22Rv1 (cell line): Measurements from ENCODE around the gene SLC39A11.

Experiments
- H3K27ac ChIP-seq: fragments of 450-650 bp; 2 replicates; pipeline ENCODE4 v1.5.1; 2017
- ZFX ChIP-seq: fragments of 450-650 bp; IDR thresholded peaks from 2 replicates; pipeline ENCODE4 v1.6.1; 2017; ENCODE audit warnings: antibody characterized with exemption, borderline replicate concordance
- TF ChIP-seq, protein P1 (sequence below): fragments of 450-650 bp; IDR thresholded peaks from 2 replicates; pipeline ENCODE4 v1.5.1; 2017; ENCODE audit warnings: mild to moderate bottlenecking

The SLC39A11 gene

DNA sequence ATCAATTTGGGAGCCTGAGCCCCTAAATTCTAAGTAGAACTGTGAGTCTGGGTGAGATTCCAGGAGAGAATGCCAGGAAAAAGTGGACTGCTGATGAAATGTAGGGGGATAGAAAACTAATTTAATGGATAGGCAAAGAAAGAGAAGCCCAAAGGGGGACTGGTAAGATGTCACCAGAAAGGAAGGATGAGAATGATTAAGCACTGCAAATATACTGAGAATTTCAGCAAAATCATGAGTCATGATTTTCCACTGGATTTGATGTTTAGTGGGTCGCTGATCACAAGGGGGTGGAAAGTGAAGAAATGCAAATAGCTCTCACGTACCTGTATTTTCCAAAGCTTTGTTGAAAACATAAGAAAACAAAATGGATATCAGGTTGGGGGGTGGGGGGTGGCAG lies 201.8 kb downstream of the SLC39A11 start:
- no peak overlapping the region for H3K27ac ChIP-seq

DNA sequence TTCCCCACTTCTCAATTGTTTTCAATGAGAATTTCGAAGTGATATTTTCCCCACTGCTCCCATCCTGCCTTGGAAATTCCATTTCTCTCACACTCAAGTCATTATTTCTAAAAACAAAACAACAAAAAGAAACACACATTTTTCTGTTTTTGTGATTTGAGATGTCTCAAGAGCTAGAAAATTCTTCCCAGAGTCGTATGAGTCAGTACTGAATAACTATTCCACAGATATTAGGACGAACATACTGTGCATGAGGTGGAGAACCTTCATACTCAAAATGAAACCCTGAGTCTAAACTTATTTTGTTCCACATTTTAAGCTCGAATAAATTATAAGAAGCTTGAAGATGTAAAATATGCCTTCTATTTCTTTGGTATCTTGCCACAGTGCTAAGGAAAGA lies 204.6 kb downstream of the SLC39A11 start:
- TF ChIP-seq, protein P1, sequence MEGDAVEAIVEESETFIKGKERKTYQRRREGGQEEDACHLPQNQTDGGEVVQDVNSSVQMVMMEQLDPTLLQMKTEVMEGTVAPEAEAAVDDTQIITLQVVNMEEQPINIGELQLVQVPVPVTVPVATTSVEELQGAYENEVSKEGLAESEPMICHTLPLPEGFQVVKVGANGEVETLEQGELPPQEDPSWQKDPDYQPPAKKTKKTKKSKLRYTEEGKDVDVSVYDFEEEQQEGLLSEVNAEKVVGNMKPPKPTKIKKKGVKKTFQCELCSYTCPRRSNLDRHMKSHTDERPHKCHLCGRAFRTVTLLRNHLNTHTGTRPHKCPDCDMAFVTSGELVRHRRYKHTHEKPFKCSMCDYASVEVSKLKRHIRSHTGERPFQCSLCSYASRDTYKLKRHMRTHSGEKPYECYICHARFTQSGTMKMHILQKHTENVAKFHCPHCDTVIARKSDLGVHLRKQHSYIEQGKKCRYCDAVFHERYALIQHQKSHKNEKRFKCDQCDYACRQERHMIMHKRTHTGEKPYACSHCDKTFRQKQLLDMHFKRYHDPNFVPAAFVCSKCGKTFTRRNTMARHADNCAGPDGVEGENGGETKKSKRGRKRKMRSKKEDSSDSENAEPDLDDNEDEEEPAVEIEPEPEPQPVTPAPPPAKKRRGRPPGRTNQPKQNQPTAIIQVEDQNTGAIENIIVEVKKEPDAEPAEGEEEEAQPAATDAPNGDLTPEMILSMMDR = no peak
- TF ChIP-seq ZFX = no peak
- H3K27ac ChIP-seq = no peak overlapping the region

More for the DNA sequence above, 201.8 kb downstream of the SLC39A11 start:
- TF ChIP-seq ZFX = no peak
- TF ChIP-seq, protein P1 = no peak

DNA sequence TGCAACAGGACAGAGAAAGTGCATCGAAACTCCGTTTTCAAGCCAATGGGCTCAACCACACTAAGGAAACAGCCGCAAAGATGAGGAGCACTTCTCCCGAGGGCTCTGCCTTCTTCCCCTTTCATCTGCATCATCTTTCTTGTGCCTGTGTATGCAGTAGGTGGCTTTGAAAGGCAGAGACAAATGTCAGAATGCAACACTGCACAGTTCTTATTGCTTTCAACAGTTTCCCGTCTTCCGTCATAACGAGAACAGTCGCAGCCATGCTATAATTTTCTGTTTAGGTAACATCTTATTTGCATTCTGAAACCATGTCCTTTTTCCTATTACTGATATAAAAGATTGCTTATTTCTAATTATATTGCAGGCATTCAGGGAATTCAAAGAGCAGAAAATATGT lies 205.2 kb downstream of the SLC39A11 start:
- H3K27ac ChIP-seq = no peak overlapping the region

DNA sequence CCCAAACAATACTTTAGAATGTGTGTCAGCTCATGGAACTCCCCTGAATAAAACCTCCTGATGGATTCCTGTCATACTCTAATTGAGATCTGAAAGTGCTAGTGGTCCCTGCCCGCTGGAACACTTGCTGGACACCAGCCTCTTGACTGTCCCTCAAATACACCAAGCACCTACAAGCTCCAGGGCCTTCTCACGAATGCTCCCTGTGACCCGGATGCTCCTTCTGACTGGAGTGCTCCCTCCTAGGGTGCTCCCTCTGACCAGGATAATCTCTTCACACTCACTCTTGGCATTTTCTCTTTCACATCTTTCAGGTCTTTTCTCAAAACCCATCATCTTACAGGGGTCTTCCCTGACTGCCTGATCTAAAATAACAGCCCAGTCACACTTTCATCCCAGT lies 205.9 kb downstream of the SLC39A11 start:
- no peak overlapping the region for H3K27ac ChIP-seq
- TF ChIP-seq, protein P1 = no peak
- TF ChIP-seq ZFX = no peak

More for the DNA sequence above, 205.2 kb downstream of the SLC39A11 start:
- TF ChIP-seq ZFX = no peak
- TF ChIP-seq, protein P1 = no peak

DNA sequence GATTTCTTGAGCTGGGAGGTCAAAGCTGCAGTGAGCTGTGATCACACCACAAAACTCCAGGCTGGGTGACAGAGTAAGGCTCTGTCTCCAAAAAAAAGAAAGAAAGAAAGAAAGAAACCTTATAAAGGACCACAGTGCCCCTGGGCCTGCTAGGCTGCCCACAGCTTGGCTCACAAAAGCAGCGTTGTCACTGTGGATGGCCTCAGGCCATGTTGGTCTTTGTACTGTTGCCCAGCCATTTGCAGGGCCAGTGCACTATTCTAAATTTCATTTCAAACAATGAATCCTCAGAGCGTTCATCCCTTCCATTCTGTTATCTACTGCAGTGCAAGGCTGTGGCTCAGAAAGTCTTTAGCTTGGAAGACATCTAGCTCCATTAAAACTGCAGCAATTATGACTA lies 208.4 kb downstream of the SLC39A11 start:
- H3K27ac ChIP-seq = no peak overlapping the region
- TF ChIP-seq, protein P1 = no peak
- no peak for TF ChIP-seq ZFX

DNA sequence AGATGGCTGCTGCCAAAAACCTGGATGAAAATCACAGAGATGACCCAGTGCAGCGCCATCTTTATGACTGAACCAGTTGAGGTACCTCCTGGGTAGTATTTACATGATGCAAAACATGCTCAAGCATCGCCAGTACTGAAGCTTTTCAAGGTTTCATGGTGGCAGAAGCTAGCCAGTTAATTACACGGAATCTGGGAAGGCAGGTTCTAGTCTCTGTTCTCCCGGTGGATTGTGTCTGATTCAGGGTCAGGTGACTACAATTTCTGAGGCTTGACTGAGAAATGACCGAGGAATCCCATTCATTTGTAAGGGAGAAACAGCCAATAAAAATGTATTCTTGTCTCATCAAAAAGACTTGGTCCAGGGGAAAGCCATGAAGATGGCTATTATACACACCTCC lies 209.1 kb downstream of the SLC39A11 start:
- H3K27ac ChIP-seq = no peak overlapping the region
- TF ChIP-seq, protein P1 = no peak
- TF ChIP-seq ZFX = no peak

DNA sequence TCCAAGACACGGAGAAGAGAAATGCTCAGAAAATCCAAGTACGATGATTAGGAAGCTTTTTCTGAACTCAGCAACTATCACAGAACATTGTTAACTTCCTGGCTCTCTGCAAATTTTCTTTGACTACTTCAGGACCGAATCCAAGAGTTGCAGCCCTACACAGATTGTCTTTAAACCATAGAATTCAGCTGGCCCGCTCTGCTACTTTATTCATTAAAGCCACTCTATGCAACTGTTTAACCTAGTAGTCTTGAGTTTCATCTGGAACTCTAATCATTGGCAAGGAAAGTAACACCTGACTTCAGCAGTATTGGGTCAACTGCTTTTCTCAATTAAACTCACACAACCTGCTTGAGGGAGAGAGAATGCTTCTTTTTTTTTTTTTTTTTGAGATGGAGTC lies 210.1 kb downstream of the SLC39A11 start:
- no peak for TF ChIP-seq ZFX
- TF ChIP-seq, protein P1 = no peak

More for the DNA sequence above, 210.1 kb downstream of the SLC39A11 start:
- no peak overlapping the region for H3K27ac ChIP-seq
